Measurements from ENCODE around the gene TMEM52.
"Not testable (repeated sequence)": the region's sequence is repeated elsewhere in the genome, so short reads cannot be mapped to it uniquely, and the experiment has no call there.

Gene TMEM52

GRCh38 chr1:1890506-1891348 lies 28.4 kb downstream of the TMEM52 start, which contains the start of gene GNB1:
GNB1 (minus strand) TSS chr1:1891087; CDS start chr1:1825453, 65,634 bp downstream.
- Mint-ChIP-seq H3K27me3 (no peaks in the 10 kb centered on the region), H3K4me3 (peak within 1 kb of the TSS; percentile 89), H3K4me1 (ENCODE audit: low read depth) (peaks cover 62% of the 10 kb centered on the region), H3K27ac (peak within 1 kb of the TSS; percentile 92), H3K9me3 (no peaks in the 10 kb centered on the region), H3K36me3 (ENCODE audit: low read depth) (peaks cover 35% of the 10 kb centered on the region)
- DNase-seq: peak; percentile 94

DNA sequence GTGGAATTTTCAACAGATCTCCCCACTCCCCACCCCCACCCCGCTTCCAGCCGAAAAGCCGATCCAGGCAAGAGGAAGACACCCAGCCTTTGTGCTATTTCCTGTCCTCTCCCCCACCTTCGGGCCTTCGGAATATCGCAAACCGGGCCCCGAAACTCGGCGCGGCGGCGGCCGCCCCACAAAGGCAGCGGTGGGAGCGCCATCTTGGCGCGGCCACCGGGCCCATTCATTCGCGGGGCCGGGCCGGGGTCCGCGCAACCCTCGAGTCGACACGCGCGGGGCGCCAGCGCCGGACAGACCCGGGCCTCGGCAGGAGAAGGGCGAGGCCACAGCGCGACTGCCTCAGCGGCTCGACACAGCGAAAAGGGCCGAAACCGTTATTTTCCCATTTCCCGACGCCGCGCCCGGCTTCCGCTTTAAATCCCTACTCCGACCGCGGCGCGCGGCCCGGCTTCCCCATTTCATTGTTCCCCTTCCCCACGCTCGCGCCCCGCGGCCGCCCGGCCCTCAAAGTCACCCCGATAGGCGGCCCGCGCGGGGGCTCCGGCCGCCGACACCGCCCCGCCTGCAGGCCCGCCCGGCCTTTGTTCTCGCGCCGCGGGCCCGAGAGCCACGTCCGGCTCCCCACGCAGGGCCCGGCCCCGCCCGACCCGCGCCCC lies 29.1 kb downstream of the TMEM52 start:
- Mint-ChIP-seq H3K9me3 (no peaks in the 10 kb centered on the region), H3K27me3 (no peaks in the 10 kb centered on the region), H3K4me1 (ENCODE audit: low read depth) (peaks cover 58% of the 10 kb centered on the region), H3K27ac (peak overlapping the region; percentile 89), H3K4me3 (peak overlapping the region; percentile 86), H3K36me3 (ENCODE audit: low read depth) (peaks cover 35% of the 10 kb centered on the region)
- DNase-seq: peak; percentile 71

- Mint-ChIP-seq H3K4me1 (ENCODE audit: low read depth) (peaks cover 54% of the 10 kb centered on the region), H3K27me3 (no peaks in the 10 kb centered on the region), H3K9me3 (no peaks in the 10 kb centered on the region), H3K4me3 (peak overlapping the region; percentile 86), H3K36me3 (ENCODE audit: low read depth) (peaks cover 38% of the 10 kb centered on the region), H3K27ac (peak overlapping the region; percentile 86)
- no peak for DNase-seq
Measured at GRCh38 chr1:1889090-1889750, 29.9 kb downstream of the TMEM52 start.

GRCh38 chr1:1883890-1884289 lies 35.2 kb downstream of the TMEM52 start:
- Mint-ChIP-seq H3K27ac (peak overlapping the region; percentile 68), H3K4me1 (ENCODE audit: low read depth) (peaks cover 72% of the 10 kb centered on the region), H3K36me3 (ENCODE audit: low read depth) (peaks cover 62% of the 10 kb centered on the region)
- not testable (repeated sequence) for DNase-seq, H3K27me3 Mint-ChIP-seq, H3K4me3 Mint-ChIP-seq, H3K9me3 Mint-ChIP-seq

DNA sequence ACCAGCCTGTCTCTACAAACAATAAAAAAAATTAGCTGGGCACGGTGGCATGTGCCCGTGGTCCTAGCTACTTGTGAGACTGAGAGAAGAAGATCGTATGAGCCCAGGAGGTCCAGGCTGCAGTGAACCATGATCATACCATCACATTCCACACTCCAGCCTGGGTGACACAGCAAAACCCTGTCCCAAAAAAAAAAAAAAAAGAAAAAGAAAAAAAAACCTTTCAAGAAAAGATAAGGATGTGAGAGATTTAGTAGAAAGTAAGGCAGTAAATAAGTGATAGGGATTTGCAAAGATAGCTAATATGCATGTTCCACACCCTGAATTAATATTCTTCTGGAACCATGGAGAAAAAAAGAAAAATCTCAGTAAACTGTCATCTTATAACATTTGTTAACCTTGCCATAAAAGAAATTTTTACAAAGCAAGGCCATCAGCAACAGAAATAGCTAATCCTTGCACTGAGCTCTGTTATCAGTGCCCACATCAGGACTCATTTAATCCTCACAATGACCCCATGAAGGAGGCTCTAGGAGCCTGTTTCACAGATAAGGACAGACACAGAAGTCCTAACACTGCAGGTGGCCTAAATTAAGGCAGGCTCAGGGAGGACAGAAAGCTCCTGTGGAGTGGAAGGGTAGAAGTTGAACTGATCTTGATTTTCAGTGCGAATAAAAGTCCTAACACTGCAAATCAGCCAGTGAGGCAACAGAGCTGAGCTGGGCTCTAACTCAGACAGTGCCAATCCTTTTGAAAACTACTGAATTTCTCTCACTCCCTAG lies 35.8 kb downstream of the TMEM52 start:
- no peak overlapping the region for H3K4me3 Mint-ChIP-seq
- no peak for DNase-seq
- peaks cover 62% of the 10 kb centered on the region for H3K36me3 Mint-ChIP-seq (ENCODE audit: low read depth)
- H3K27me3 Mint-ChIP-seq: no peaks in the 10 kb centered on the region
- H3K9me3 Mint-ChIP-seq: no peaks in the 10 kb centered on the region
- peaks cover 72% of the 10 kb centered on the region for H3K4me1 Mint-ChIP-seq (ENCODE audit: low read depth)
- H3K27ac Mint-ChIP-seq: peak overlapping the region; percentile 68

DNA sequence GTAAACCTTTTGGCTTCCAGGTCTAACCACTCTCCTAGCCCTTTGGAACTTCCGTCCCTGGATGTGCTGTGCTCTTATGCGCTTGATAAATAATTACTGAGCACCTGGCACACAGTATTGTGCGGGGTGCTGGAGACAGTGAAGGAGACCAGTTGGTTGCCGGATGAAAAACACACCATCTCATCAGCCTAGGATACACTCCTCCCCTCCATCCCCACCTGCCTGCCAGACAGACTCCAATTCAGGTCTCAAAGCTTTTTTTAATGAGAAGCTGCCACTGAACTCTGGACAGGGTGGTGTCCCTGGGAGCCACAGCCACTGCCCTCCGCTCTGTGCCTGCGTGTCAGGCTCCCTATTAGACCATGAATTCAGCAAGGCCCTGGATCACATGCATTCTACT lies 37.4 kb downstream of the TMEM52 start:
- Mint-ChIP-seq H3K4me1 (ENCODE audit: low read depth) (peaks cover 67% of the 10 kb centered on the region), H3K27me3 (no peaks in the 10 kb centered on the region), H3K27ac (peak overlapping the region; percentile 77), H3K9me3 (no peaks in the 10 kb centered on the region), H3K36me3 (ENCODE audit: low read depth) (peaks cover 63% of the 10 kb centered on the region), H3K4me3 (no peak overlapping the region)
- DNase-seq: no peak

DNA sequence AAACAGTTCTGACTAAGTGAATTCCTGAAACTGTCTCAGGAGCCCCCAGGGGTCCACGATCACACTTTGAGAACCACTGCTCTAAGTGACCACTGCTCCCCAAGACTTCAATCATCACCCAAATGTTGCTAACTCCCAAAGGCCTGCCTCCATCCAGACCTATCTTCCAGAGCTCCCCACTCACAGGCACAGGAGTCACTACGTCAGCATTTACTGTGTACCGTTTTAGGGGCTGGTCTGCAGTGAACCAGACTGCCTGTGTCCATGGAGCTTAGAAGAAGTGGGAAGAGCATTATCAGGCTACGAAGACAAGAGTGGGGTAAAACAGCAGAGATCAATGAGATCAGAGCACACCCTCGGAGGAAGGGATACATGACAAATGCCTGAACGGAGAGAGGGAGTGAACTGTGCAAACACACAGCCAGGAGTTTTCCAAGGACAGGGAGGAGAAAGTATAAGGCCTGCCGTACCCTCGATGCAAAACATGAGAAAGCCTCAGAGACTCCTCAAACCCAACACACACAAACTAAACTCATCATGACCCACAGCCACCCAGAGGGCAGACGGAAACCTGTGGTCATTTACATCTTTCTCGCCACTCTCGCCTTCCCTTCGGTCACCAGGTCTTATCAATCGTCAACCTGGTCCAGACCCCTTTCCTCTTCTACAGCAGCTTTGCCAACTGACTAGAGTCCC lies 38.3 kb downstream of the TMEM52 start:
- Mint-ChIP-seq H3K4me1 (ENCODE audit: low read depth) (peaks cover 72% of the 10 kb centered on the region), H3K27ac (peak overlapping the region; percentile 77), H3K27me3 (no peaks in the 10 kb centered on the region), H3K9me3 (no peaks in the 10 kb centered on the region), H3K4me3 (no peak overlapping the region), H3K36me3 (ENCODE audit: low read depth) (peaks cover 67% of the 10 kb centered on the region)
- no peak for DNase-seq

GRCh38 chr1:1879942-1880341 lies 39.1 kb downstream of the TMEM52 start:
- Mint-ChIP-seq H3K36me3 (ENCODE audit: low read depth) (peaks cover 76% of the 10 kb centered on the region), H3K9me3 (no peaks in the 10 kb centered on the region), H3K27me3 (no peaks in the 10 kb centered on the region), H3K27ac (no peak overlapping the region), H3K4me3 (no peak overlapping the region), H3K4me1 (ENCODE audit: low read depth) (peaks cover 80% of the 10 kb centered on the region)
- no peak for DNase-seq

DNA sequence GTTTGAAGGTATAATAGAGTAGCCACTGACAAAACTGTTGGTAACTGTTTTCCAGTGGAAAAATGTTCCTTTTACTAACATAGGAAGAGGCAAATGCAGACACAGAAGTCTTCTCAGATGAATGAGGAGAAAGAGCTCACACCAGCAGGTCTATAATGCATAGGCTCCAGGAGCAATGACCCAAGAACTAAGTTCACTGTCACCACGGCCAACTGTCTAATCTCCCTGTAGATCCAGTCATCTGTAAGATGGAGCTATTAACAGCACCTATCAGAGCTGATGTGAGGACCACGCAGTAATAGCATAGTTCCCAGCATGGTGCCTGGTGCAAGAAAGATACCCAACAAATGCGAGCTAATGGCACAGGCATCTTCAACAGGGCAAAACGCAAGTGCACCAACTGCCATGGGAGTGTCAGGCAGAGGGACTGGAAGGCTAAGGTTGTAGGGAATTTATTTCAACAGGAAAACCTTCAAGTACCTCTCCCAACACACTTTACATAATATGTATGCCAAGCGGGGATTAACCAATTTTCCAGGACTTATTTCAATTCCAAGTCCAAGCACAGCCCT lies 41.1 kb downstream of the TMEM52 start:
- Mint-ChIP-seq H3K36me3 (ENCODE audit: low read depth) (peaks cover 80% of the 10 kb centered on the region), H3K4me1 (ENCODE audit: low read depth) (peaks cover 81% of the 10 kb centered on the region), H3K27ac (peak overlapping the region; percentile 42), H3K4me3 (no peak overlapping the region), H3K27me3 (no peaks in the 10 kb centered on the region), H3K9me3 (no peaks in the 10 kb centered on the region)
- no peak for DNase-seq

- Mint-ChIP-seq H3K27me3 (no peaks in the 10 kb centered on the region), H3K9me3 (no peaks in the 10 kb centered on the region), H3K4me1 (ENCODE audit: low read depth) (peaks cover 84% of the 10 kb centered on the region), H3K27ac (peak overlapping the region; percentile 94), H3K4me3 (no peak overlapping the region), H3K36me3 (ENCODE audit: low read depth) (peaks cover 85% of the 10 kb centered on the region)
- DNase-seq: no peak
Measured at GRCh38 chr1:1876335-1876930, 42.6 kb downstream of the TMEM52 start.

DNA sequence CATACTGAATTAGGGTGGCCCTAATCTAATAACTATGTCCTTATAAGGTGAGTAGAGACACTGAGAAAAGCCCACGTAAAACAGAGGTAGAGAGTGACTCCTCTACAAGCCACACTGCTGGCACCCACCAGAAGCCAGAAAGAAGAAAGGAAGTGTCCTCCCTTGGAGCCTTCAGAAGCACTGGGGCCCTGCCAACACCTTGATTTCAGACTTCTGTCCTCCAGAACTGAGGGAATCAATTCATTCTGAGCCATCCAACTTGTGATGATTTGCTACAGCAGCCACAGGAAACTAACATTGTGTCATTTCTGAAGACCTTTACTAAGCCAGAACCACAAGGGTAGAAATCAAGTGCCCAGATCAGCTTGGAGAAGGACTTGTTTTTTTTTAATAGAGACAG lies 43.1 kb downstream of the TMEM52 start:
- Mint-ChIP-seq H3K4me3 (no peak overlapping the region), H3K4me1 (ENCODE audit: low read depth) (peaks cover 84% of the 10 kb centered on the region), H3K27ac (peak overlapping the region; percentile 94), H3K36me3 (ENCODE audit: low read depth) (peaks cover 83% of the 10 kb centered on the region), H3K27me3 (no peaks in the 10 kb centered on the region), H3K9me3 (no peaks in the 10 kb centered on the region)
- DNase-seq: no peak

DNA sequence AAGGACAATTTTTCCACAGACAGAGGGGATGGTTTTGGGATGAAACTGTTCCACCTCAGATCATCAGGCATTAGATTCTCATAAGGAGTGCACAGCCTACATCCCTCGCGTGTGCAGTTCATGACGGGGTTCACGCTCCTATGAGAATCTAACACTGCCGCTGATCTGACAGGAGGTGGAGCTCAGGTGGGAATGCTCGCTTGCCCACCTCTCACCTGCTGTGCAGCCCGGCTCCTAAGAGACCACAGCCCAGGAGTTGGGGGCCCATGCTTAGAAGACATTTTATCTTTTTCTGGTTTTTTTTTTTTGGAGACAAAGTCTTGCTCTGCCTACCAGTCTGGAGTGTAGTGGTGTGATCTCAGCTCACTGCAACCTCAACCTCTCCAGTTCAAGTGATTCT lies 44.2 kb downstream of the TMEM52 start:
- H3K4me3 Mint-ChIP-seq: no peak overlapping the region
- peaks cover 87% of the 10 kb centered on the region for H3K36me3 Mint-ChIP-seq (ENCODE audit: low read depth)
- no peak for DNase-seq
- no peaks in the 10 kb centered on the region for H3K27me3 Mint-ChIP-seq
- H3K4me1 Mint-ChIP-seq (ENCODE audit: low read depth): peaks cover 86% of the 10 kb centered on the region
- H3K27ac Mint-ChIP-seq: peak overlapping the region; percentile 94
- no peaks in the 10 kb centered on the region for H3K9me3 Mint-ChIP-seq

- Mint-ChIP-seq H3K27ac (peak overlapping the region; percentile 66), H3K36me3 (ENCODE audit: low read depth) (peaks cover 79% of the 10 kb centered on the region), H3K4me3 (no peak overlapping the region), H3K27me3 (no peaks in the 10 kb centered on the region), H3K4me1 (ENCODE audit: low read depth) (peaks cover 79% of the 10 kb centered on the region), H3K9me3 (no peaks in the 10 kb centered on the region)
- no peak for DNase-seq
Measured at GRCh38 chr1:1873186-1873585, 45.9 kb downstream of the TMEM52 start.

Measured in activated T-cell treated with anti-CD3 and anti-CD28 coated beads, Interleukin-2, amount 50 U/mL, for 24 hours (primary cell).